IPS-NIHi7 (cell line): Measurements from ENCODE around the gene HDAC7.
"Not testable (repeated sequence)": the region's sequence is repeated elsewhere in the genome, so short reads cannot be mapped to it uniquely, and the experiment has no call there.

Experiments used
- DNase-seq: peaks from one replicate; pipeline ENCODE4 v3.0.0; 2012; ENCODE audit warnings: mixed read lengths; ENCODE audit errors: extremely low spot score

The HDAC7 gene

GRCh38 chr12:47813511-47814196 is 6.0 kb downstream of the HDAC7 start:
- no peak for DNase-seq

GRCh38 chr12:47812797-47813510 is 6.7 kb downstream of the HDAC7 start:
- DNase-seq = peak; percentile 90

GRCh38 chr12:47811581-47812484 is 7.9 kb downstream of the HDAC7 start:
- no peak for DNase-seq

- DNase-seq = no peak
Observed at GRCh38 chr12:47811072-47811396, 8.7 kb downstream of the HDAC7 start.

- DNase-seq = not testable (repeated sequence)
Observed at GRCh38 chr12:47809518-47809917, 10.2 kb downstream of the HDAC7 start.

- no peak for DNase-seq
Observed at GRCh38 chr12:47808574-47809365, 10.9 kb downstream of the HDAC7 start.

- DNase-seq = no peak
Observed at GRCh38 chr12:47808050-47808449, 11.7 kb downstream of the HDAC7 start.

- no peak for DNase-seq
Observed at GRCh38 chr12:47807338-47807737, 12.4 kb downstream of the HDAC7 start.

GRCh38 chr12:47805417-47805816 is 14.3 kb downstream of the HDAC7 start:
- DNase-seq = no peak

- no peak for DNase-seq
Observed at GRCh38 chr12:47804171-47804570, 15.5 kb downstream of the HDAC7 start.

GRCh38 chr12:47803191-47803875 is 16.4 kb downstream of the HDAC7 start:
- no peak for DNase-seq

GRCh38 chr12:47802312-47802711 is 17.4 kb downstream of the HDAC7 start:
- no peak for DNase-seq

- no peak for DNase-seq
Observed at GRCh38 chr12:47801904-47802246, 17.8 kb downstream of the HDAC7 start.

GRCh38 chr12:47801170-47801903 is 18.4 kb downstream of the HDAC7 start:
- no peak for DNase-seq

GRCh38 chr12:47800582-47800981 is 19.1 kb downstream of the HDAC7 start:
- no peak for DNase-seq

GRCh38 chr12:47799357-47799955 is 20.2 kb downstream of the HDAC7 start:
- DNase-seq = no peak

- DNase-seq = no peak
Observed at GRCh38 chr12:47798382-47798948, 21.2 kb downstream of the HDAC7 start.

- DNase-seq = peak; percentile 76
Observed at GRCh38 chr12:47797441-47797840, 22.3 kb downstream of the HDAC7 start.

- no peak for DNase-seq
Observed at GRCh38 chr12:47795814-47796411, 23.8 kb downstream of the HDAC7 start.
